ENCODE results near the gene GRIK3.

DNA sequence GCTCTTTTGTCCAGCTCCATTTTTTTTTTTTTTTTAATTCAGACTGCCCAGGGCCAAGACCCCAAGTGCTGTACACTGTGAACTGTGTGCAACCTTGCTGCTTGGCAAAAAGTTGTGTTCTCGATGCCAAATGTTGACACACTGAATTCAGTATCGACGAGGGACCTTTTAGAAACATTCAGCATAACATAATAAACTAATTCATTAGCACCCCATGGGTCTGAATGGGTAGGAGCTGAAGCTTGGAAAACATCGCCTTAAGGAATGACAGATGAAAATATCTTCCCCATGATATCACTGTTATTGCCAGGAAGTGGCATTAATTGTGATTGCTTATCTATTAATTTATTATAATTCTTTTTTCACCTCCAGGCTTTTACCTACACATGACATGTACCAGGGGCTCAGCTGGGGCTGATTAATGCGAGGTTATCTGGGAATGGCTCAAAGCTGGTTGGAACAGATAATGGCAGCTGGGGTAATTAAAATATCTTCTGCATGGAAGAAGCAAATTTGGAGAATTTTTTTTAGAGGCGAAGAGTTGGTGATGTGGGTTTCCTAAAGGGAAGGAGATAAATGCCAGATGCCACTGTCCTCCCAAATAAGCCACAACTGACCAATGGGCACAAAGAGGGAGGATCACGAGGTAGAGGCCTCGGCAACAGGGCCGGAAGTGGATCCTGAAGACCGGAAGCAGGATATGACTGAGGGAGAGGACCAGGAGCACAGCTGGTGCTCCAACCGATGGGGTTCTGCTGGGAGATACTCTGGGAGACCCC is 169.3 kb downstream of the GRIK3 start:
- TF ChIP-seq, protein P1, sequence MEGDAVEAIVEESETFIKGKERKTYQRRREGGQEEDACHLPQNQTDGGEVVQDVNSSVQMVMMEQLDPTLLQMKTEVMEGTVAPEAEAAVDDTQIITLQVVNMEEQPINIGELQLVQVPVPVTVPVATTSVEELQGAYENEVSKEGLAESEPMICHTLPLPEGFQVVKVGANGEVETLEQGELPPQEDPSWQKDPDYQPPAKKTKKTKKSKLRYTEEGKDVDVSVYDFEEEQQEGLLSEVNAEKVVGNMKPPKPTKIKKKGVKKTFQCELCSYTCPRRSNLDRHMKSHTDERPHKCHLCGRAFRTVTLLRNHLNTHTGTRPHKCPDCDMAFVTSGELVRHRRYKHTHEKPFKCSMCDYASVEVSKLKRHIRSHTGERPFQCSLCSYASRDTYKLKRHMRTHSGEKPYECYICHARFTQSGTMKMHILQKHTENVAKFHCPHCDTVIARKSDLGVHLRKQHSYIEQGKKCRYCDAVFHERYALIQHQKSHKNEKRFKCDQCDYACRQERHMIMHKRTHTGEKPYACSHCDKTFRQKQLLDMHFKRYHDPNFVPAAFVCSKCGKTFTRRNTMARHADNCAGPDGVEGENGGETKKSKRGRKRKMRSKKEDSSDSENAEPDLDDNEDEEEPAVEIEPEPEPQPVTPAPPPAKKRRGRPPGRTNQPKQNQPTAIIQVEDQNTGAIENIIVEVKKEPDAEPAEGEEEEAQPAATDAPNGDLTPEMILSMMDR (IDR thresholded peaks at IDR 0.05), result no peak
- TF ChIP-seq POLR2A (IDR thresholded peaks at IDR 0.05), result no peak
